ENCODE data around the gene SEC16A.
"Not testable (repeated sequence)": the region's sequence is repeated elsewhere in the genome, so short reads cannot be mapped to it uniquely, and the experiment has no call there.

The SEC16A gene

DNA sequence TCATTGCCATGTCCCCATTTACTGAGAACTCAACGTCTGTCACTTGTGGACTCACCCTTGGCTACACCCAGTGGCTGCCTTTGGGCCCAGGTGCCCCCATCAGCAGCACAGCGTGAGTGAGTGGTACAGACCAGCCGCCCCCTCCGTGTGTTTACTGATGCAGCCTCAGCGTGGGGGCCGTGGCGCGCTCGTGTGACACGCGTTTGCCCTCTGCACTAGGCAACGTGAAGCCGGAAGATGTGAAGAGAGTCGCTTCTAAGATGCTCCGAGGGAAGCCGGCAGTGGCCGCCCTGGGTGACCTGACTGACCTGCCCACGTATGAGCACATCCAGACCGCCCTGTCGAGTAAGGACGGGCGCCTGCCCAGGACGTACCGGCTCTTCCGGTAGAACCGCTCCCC lies 60.0 kb downstream of the SEC16A start:
- DNase-seq (ENCODE audit: low spot score), result no peak

DNA sequence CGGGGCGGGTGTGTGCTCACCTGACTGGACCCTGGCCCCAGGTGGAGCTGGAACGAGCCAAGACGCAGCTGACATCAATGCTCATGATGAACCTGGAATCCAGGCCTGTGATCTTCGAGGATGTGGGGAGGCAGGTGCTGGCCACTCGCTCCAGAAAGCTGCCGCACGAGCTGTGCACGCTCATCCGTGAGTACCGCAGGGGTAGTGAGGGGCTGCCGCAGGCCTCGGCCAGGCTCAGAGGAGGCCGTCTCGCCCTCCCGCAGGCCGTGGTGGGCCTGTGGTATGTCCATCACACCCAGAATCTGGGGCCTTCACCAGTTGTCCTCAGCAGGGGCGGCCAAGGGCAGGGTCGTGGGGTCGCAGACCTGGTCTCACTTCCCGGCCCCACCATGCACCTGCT lies 61.0 kb downstream of the SEC16A start:
- no peak for DNase-seq (ENCODE audit: low spot score)

DNA sequence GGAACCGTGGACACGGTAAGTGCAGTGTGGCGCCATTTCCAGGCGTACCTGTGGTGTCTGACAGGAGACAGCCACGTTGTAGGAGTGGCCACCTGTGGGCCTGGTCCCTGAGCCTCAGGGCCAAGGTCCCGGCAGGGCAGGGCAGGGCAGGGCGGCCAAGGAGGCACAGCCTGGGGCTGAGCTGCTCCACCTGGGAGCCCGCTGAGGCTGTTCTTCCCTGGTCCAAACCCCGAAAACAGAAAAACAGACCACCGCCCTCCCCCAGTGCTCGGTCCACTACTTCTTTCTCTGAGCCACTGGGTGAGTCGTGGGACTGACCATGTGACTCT lies 63.8 kb downstream of the SEC16A start:
- DNase-seq (ENCODE audit: low spot score), result no peak

DNA sequence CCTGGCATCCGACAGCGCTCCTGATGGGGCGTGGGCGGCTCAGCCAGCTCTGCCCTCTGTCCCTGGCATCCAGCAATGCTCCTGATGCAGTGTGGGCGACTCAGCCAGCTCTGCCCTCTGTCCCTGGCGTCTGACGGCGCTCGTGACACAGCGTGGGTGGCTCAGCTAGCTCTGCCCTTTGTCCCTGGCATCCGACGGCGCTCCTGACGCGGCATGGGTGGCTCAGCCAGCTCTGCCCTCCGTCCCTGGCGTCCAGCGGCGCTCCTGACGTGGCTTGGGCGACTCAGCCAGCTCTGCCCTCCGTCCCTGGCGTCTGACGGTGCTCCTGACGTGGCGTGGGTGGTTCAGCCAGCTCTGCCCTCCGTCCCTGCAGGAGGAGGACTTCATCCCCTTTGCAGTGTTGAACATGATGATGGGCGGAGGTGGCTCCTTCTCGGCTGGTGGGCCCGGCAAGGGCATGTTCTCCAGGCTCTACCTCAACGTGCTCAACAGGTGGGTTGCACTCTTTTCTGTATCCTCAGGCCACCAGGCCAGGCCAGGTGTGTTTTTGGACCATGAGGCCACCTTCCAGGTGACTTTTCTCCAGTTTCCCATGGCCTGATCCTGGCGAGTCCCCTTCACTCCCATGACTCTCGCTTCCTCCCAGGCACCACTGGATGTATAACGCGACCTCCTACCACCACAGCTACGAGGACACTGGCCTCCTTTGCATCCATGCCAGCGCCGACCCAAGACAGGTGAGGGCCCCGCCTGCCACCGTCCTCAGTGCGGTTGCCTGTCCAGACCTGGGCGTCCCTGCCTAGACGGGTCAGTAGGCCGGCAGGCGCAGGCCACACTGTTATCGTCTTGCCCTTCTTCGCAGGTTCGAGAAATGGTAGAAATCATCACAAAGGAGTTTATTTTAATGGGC lies 64.4 kb downstream of the SEC16A start:
- no peak for DNase-seq (ENCODE audit: low spot score)

DNA sequence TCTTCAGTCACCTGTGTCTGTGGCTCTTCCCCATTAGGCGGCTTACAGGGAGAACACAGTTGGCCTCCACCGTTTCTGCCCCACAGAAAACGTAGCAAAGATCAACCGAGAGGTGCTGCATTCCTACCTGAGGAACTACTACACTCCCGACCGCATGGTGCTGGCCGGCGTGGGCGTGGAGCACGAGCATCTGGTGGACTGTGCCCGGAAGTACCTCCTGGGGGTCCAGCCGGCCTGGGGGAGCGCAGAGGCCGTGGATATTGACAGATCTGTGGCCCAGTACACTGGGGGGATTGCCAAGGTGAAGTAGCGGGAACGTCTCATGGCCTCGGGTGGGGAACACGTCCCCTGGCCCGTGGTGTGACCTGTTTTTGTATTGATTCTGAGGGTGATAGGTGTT lies 65.9 kb downstream of the SEC16A start:
- no peak for DNase-seq (ENCODE audit: low spot score)

DNA sequence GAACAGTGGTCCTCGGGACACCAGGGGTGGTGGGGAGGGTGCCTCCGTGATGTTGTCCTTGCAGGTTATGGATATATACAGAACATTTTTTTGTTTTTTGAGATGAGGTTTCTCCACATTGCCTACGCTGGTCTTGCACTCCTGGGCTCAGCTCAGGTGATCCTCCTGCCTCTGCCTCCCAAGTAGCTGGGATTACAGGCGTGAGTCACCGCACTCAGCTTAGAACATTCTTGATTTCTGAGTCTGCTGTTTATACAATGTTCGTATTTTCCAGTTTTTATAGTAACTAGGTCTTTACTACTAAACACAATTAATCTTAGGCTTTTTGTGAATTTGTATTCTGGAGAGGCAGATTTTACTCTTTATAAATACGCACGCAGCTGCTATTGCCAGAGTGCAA lies 66.4 kb downstream of the SEC16A start:
- no peak for DNase-seq (ENCODE audit: low spot score)

DNA sequence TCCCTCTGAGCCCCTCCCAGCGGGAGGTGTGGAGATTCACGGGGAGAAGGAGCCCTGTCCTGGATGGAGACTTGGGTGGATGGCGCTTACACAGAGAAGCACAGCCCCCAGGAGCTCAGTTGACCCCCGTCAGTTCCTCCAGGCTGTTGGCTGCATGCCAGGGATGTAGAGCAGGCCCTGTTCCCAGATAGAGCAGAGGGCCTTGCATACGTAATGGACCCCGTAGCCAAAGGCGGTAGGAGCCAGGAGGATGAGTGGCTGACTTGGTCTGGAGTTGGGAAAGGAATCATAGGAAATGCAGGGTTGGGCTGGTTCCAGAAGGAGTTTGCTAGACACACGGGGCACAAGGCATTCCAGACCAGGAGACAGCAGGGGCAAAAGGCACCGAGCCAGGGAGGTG lies 69.9 kb downstream of the SEC16A start:
- DNase-seq (ENCODE audit: low spot score), result no peak

DNA sequence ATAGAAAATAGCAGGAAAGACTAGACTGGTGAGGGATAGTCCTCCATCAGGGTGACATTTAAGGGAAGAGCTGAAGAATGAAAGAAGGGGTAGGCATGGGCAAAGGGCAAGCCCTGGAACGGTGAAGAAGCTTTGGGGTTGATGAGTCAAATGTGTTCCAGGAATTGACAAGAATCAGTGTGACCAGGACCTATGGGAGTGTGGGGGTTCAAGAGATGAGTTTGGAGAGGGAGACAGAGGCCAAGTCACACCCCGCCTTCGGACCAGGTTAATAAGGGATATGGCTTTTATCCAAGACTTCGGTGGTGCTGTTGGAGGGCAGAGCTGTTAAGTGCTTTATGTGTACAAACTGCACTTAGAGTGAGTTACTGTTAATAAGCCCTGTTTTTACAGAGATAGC lies 71.5 kb downstream of the SEC16A start:
- DNase-seq (ENCODE audit: low spot score), result no peak

DNA sequence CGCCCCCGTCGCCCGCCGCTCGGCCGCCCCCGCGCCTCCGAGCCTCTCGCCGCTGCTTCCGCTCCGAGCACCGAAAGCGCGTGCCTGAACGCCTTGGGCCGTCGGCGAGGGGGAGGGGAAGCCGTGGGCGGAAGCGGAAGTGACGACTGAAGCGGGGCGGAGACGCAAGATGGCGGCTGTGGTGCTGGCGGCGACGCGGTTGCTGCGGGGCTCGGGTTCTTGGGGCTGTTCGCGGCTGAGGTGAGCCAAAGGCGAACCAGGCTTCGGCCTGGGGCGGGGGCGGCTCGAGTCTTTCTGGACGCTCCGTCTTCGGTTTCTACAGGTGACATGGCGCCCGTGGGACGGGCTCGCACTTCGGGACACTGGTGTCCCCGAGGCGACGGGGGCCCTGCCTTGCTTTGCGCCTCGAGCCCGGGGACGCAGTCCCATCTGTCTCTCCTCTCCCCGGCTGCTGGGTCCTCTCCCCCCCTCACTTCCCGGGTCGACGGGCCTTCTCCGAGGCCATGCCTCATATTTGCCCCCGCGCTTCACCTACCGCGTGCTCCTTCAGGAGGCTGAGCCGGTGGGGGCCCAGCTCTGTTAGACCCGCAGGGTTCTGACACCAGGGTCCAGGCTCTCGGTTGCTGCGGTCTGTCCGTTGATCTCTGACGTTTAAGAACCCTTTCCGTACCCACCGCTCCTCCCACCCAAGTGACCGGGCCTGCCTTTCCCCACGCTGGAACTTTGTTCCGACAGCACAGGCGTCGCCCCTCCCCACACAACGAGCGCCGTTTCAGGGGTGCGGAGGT lies 72.1 kb downstream of the SEC16A start, which contains the start of the genes ENTR1 and PMPCA:
TSS of gene ENTR1 (minus strand) at position 115 of the 788 bp plus-strand sequence. CDS start 217 bp downstream, outside the sequence.
TSS of gene PMPCA (plus strand) at position 159 of the 788 bp plus-strand sequence. CDS start at position 170, 11 bp downstream.
- peak; percentile 99 for DNase-seq (ENCODE audit: low spot score)

DNA sequence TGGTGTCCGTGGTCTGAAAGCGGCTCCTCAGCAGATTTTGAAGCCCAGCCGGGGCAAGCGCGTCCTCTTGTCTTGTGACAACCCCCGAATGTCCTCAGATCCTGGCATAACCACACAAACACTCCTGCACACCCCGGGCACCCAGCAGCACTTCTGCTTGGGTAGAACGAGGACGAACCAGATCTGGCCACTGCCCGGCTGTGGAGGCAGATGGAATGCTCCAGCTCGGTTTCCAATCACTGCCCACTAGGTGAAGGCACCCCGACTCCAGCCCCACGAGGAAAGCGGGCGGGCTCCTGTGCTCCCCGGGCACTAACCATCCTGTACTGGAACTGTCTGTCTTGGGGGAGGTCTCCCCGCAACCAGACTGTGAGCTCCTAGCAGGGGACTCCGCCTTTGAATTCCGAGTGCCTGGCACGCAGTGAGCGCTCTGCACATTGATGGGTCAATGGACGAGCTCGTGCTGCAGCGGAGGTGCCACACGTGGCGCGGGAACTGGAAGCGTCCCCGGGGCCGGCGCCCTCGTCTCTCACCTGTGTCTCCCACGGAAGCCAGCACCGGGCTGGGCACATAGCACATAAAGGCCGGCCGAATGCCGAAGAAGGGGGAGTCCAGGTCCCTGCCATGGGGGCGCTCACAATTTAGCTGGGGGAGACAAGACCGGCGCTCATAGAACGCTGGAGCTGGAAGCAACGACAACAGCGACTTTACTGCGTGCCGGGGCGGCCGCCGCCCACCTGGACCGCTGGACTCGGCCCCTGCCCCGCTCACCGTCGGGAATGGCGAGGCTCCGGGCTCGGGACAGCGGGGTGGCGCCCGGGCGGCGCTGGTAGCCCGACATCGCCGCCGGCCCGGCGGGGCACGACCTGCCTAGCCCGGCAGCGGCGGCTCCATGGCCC lies 73.0 kb downstream of the SEC16A start:
- peak; percentile 84 for DNase-seq (ENCODE audit: low spot score)

DNA sequence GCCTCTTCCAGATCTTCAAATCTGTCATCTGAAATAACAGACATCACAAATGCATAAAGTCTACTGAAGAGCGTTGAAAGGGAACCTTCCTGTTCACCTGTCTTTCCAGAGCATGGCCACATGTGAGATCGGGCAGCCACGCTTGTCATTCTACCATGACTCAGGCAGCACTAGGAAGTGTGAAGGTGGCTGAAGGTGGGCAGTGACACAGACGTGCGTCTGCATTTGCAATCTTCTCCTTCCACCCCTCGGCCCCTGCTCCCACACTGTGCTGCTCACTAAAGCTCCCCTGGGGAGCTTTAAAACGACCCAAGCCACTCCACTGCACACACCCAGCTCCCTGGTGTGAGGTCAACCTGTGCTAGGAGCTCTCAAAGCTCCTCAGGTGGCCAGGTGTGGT lies 74.9 kb downstream of the SEC16A start:
- no peak for DNase-seq (ENCODE audit: low spot score)

DNA sequence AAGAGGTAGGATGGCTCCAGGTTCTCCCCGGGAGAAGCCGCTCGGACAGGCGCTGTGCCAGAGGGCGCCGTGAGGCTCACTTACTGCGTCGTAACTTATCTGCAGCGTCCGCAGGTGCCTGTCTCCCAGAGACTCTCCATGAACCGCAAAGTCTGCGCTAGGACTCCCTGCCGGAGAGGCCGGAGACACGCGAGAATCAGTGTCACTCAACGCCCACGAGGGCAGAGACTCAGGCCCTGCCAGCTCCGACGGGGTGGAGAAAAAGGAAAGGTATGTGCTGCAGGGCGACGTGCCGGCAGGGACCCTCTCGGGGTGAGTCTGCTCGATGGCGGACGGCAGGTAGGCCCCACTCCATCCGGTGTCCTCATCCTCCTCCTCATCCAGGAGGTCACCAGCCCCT lies 75.8 kb downstream of the SEC16A start:
- not testable (repeated sequence) for DNase-seq (ENCODE audit: low spot score)

DNA sequence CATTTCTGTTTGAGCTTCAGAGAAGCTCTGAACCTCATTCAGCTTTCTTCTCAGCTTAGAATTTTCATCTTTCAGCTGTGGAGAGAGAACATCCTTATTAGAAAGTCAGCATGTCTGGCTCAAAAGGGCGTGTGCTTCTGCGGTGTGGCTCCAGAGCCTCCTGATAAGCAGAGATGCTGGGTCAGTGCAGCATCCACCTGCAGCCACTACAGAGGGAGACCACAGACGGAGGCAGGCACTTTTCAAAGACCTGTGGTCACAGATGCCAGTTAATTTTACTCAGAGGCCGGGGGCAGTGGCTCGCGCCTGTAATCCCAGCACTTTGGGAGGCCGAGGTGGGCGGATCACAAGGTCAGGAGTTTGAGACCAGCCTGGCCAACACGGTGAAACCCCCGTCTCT lies 76.9 kb downstream of the SEC16A start:
- DNase-seq (ENCODE audit: low spot score), result not testable (repeated sequence)

DNA sequence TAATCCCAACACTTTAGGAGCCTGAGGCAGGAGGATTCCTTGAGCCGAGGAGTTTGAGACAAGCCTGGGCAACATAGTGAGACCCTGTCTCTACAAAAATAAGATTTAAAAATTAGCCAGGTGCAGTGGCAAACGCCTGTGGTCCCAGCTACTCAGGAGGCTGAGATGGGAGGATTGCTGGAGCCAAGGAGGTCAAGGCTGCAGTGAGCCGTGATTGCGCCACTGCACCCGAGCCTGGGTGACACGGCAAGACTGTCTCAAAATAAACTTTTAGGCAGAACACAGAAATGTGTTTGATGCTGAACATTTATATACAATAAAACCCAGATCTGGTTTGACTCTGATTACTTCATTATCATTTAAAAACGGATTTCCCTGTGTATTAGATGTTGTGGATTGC lies 77.4 kb downstream of the SEC16A start:
- DNase-seq (ENCODE audit: low spot score), result no peak

DNA sequence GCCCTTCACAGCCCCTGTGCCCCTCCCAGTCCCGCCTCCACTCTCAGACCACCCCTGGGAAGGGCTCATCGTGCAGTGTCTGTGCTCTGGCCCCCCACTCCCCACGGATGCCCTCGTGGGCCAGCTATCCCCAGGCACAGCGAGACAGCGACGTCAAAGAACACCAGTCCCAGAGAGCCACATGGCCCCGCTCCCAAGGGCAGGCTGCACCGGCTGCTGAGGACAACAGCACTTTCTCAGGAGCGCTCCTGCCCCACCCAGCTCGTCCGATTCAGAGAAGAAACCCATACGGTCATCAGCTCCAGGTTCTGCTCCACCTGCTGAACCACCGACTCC lies 78.1 kb downstream of the SEC16A start:
- DNase-seq (ENCODE audit: low spot score), result no peak

DNA sequence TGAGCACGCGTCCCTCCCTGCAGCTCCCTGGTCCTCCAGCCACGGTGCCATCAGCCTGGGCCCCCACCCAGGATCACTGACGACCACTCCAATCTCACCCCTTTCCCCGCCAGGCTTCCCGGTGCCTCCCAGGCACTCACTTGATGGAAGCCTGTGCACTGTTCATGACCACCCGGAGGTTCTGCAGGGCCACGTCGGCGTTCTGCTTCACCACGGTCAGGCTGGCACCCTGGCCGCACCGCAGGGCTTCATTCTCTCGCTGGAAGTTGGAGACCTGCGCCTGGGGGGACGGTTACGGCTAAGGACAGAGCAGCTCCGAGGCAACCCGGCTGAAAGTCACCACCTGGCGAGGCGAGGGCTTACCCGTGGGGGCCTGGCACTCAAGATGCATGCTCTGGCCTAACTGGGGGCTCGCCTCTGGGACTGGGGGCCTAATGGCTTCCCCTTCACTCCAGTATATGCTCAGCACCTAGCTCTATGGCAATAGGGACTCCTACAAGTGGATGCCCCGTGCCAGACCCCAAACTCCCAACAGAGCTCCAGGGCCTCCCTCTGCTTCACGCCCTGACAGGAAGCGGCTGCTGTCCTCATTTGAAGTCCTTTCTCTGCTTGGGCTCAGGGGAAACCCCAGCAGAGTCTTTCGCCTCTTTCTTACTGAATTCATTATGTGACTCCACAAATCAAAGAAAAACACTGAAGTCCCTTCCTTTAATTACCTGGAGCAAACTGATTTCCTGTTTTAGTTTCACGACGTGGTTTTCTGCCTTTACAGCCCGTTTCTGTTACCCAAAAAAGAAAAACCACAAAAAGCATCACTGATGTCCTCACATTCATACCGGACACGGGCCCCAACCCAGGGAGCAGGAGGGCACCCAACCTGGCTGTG lies 78.7 kb downstream of the SEC16A start:
- no peak for DNase-seq (ENCODE audit: low spot score)

DNA sequence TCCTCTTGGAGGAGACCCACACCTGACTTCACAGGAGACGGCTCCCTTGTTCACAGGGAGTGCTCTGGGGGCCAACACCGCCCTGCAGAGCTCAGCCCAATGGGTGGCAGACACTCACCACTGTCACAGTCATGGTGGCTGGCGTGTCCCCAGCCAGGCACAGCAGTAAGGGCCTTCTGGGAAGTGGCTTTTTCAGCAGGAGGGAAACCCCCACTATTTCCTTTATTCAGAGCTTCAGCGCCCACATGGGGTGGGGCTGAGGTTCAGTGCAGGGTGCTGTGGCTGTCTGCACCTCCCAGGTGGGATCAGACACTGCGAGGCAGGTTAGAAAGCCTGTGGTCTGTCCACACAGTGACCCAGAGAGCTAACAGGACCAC lies 79.3 kb downstream of the SEC16A start:
- no peak for DNase-seq (ENCODE audit: low spot score)

DNA sequence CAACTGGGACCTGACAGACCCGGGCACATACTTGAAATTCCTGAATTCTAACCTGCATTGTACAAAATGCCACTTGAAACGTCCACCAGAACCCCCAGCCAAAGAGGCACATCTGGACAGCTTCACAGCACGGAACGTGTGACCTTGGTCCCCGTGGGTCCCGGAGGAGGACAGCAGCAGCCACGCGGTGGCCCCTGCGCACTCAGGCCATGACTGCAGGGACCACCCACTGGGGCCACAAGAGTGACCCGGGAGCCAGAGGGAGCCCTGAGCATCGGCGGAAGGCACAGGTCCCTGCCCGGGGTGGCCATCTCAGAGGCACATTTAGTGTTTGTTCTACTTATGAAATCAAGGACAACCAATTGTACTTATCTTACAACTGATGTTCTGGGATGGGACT lies 80.8 kb downstream of the SEC16A start:
- no peak for DNase-seq (ENCODE audit: low spot score)

DNA sequence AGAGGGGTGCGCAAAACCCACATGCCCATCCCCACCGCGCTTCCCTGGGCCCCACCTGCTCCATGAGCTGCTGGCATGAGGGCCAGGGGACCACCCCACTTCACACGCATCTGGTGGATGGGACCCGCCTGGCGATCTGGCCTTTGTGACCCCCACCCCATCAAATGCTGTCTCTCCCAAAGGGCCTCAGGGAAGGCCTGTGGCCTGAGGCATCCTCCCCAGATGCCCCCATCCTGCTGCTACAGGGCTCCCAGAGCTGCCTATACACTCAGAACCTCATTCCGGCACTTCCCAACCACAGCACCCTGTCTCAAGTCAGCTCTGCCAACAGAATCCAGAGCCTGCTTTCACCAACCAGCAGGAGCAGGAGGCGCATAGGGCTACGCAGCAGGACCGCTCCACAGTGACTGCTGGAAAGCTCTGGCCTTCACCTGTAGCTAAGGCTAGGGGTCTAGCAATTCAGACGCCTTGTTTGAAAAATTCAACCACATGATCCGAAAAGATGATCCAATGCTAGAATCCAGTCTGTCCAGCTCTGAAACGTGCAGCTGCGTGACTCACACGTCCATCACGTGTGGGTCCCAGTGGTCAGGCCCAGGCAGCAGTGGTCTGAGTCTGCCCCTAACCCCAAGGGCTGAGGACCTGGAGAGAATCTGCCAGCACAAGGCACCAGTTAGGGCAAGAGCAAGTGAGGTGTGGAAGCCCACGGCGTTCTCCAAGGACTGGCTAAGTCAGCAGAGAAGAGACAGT lies 81.5 kb downstream of the SEC16A start:
- DNase-seq (ENCODE audit: low spot score), result no peak

DNA sequence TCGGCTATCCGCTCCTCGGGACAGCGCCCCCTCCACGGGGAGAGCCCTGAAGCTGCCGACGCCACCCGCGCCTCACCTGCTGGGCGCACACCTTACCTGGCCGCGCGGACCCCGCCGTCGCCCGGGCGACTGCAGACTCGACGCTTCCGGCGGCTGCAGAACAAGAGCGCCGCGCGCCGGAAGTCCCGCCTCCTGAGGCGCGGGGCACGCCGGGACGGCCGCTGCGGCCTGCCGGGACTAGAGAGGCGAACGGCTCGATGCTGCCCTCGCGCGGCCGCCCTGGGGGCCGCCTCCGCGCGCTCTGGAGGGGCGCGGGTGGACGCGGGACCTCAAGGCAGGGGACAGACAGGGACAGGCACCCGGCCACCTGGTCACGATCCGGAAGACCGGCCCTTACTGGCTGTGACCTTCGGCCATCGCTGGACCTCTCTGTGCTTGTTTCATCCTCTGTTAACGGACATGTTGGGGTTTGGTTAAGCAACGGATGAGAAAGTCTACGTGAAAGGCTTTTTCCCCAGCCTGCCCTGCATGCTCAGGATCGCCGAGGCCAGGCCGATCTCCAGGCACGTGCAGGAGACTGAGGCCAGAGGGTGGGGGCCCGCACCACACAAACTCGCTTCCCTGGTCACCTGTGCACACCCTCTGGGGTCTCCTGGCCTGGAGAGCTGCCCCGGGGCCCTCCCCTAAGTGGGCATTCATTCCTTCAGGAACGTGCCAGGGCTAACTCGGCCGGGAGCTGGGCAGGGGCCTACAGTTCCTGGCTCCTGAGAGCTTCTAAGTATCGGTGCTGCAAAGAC lies 82.6 kb downstream of the SEC16A start, which contains the start of gene SNAPC4:
TSS of gene SNAPC4 (minus strand) at position 133 of the 797 bp plus-strand sequence. CDS start 1,742 bp downstream, outside the sequence.
- peak; percentile 94 for DNase-seq (ENCODE audit: low spot score)
